ENCODE measurements around the gene SRBD1.

DNA sequence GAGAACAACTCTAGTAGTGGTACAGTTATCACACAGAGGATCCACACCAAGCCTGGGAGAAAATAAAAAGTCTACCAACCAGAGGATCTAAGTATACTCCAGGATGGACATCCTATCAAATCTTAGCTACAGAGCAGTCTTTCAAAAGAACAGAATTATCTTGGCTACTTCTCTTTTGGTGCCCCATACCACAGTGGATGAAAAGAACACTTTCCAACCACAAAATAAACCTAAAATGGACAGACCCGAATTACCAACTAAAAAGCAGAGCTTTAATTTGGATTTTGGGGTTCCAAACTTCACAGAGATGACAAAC lies 116.1 kb downstream of the SRBD1 start:
- TF ChIP-seq YY1 (IDR thresholded peaks at IDR 0.05; ENCODE audit: low read depth, low read length) (no peak), RFX5 (IDR thresholded peaks at IDR 0.05; ENCODE audit: borderline replicate concordance, low read depth, low read length) (no peak), ZNF274 (IDR thresholded peaks at IDR 0.05; ENCODE audit: borderline replicate concordance, extremely low read depth, low read length) (no peak), SRF (IDR thresholded peaks at IDR 0.05; ENCODE audit: low read depth, low read length) (no peak), SIN3A (conservative IDR thresholded peaks at IDR 0.05 in 1 of 2, IDR thresholded peaks at IDR 0.05 in 1 of 2; ENCODE audit: low read depth in 1 of 2, low read length in 2 of 2) (no peak), CHD2 (IDR thresholded peaks at IDR 0.05; ENCODE audit: low read length) (no peak), KDM1A (IDR thresholded peaks at IDR 0.05; ENCODE audit: borderline replicate concordance, low read length) (no peak)
- TF ChIP-seq, protein P1, sequence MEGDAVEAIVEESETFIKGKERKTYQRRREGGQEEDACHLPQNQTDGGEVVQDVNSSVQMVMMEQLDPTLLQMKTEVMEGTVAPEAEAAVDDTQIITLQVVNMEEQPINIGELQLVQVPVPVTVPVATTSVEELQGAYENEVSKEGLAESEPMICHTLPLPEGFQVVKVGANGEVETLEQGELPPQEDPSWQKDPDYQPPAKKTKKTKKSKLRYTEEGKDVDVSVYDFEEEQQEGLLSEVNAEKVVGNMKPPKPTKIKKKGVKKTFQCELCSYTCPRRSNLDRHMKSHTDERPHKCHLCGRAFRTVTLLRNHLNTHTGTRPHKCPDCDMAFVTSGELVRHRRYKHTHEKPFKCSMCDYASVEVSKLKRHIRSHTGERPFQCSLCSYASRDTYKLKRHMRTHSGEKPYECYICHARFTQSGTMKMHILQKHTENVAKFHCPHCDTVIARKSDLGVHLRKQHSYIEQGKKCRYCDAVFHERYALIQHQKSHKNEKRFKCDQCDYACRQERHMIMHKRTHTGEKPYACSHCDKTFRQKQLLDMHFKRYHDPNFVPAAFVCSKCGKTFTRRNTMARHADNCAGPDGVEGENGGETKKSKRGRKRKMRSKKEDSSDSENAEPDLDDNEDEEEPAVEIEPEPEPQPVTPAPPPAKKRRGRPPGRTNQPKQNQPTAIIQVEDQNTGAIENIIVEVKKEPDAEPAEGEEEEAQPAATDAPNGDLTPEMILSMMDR (IDR thresholded peaks at IDR 0.05; ENCODE audit: control extremely low read depth in 1 of 3, insufficient read depth in 1 of 3, low read depth in 1 of 3, low read length in 3 of 3) = no peak

All from H1 (cell line).